Activated CD8-positive, alpha-beta memory T cell treated with anti-CD3 and anti-CD28 coated beads for 36 hours (primary cell): ENCODE results near the gene GPHA2. TPM values are rescaled to one million over a fixed set of nuclear protein-coding genes. Genes with fewer than 3 reads are reported as not detected.
"Not testable (repeated sequence)": the region's sequence is repeated elsewhere in the genome, so short reads cannot be mapped to it uniquely, and the experiment has no call there.

Source experiments
- CTCF ChIA-PET: fragments of 350-600 bp; sonication (Branson Sonifier 250); formaldehyde crosslinking; loops from one replicate; lab custom pipeline; 2021; ENCODE audit warnings: antibody characterized with exemption; lab: Charles Lee
- POLR2A ChIA-PET: fragments of 350-600 bp; sonication (Branson Sonifier 250); formaldehyde crosslinking; loops from one replicate; lab custom pipeline; 2021; ENCODE audit warnings: antibody characterized with exemption; lab: Charles Lee
- total RNA-seq, 2 experiments: library from RNA; stranded (reverse); gene quantifications; one replicate each; pipeline ENCODE4 v1.2.3, GENCODE V29; 2021

GPHA2 gene
- total RNA-seq: not detected

- CTCF ChIA-PET: no interaction called here
Measured at GRCh38 chr11:64935359-64936081, at the start of gene GPHA2. Gene GPHA2 (minus strand): TSS chr11:64935893. CDS start chr11:64935460, 433 bp downstream.

GRCh38 chr11:64983339-64983738, 47.6 kb upstream of the GPHA2 start:
- POLR2A ChIA-PET, CTCF ChIA-PET: not testable (repeated sequence)

More at GRCh38 chr11:64935359-64936081, at the start of gene GPHA2:
- POLR2A ChIA-PET: no interaction called here

- ChIA-PET CTCF (interaction anchor here (1.0 kb wide), 1 partner anchor 25 kb away, joined by 3 read pairs; no protein-coding TSS in a partner anchor), POLR2A (no interaction called here)
Measured at GRCh38 chr11:64976651-64977050, 41.0 kb upstream of the GPHA2 start.

GRCh38 chr11:64974124-64974523, 38.4 kb upstream of the GPHA2 start:
- CTCF ChIA-PET: no interaction called here
- POLR2A ChIA-PET: no interaction called here

- ChIA-PET CTCF (interaction anchor here (0.7 to 0.9 kb wide), 2 partner anchors 43 to 111 kb away, joined by 3 to 4 read pairs; partner anchors contain the start of gene ARL2), POLR2A (interaction anchor here (0.7 kb wide), 1 partner anchor 15 kb away, joined by 3 read pairs; no protein-coding TSS in a partner anchor)
Measured at GRCh38 chr11:64971421-64972233, 35.9 kb upstream of the GPHA2 start, which contains the start of gene MAJIN. Gene MAJIN (minus strand): TSS chr11:64972108. CDS start chr11:64959405, 12,703 bp downstream.

GRCh38 chr11:64970731-64971151, 35.0 kb upstream of the GPHA2 start:
- ChIA-PET CTCF (no interaction called here), POLR2A (interaction anchor here (0.7 kb wide), 1 partner anchor 14 kb away, joined by 3 read pairs; no protein-coding TSS in a partner anchor)

- ChIA-PET CTCF (no interaction called here), POLR2A (interaction anchor here (0.7 kb wide), 1 partner anchor 9 kb away, joined by 6 read pairs; no protein-coding TSS in a partner anchor)
Measured at GRCh38 chr11:64969209-64969608, 33.5 kb upstream of the GPHA2 start.

- CTCF ChIA-PET: no interaction called here
- POLR2A ChIA-PET: no interaction called here
Measured at GRCh38 chr11:64967375-64967774, 31.7 kb upstream of the GPHA2 start.

GRCh38 chr11:64963072-64963631, 27.5 kb upstream of the GPHA2 start:
- POLR2A ChIA-PET: no interaction called here

GRCh38 chr11:64960719-64961118, 25.0 kb upstream of the GPHA2 start:
- ChIA-PET POLR2A (interaction anchor here (0.5 kb wide), 1 partner anchor 9 kb away, joined by 6 read pairs; no protein-coding TSS in a partner anchor), CTCF (no interaction called here)

More at GRCh38 chr11:64963072-64963631, 27.5 kb upstream of the GPHA2 start:
- CTCF ChIA-PET: interaction anchor here (1.2 kb wide), 1 partner anchor 51 kb away, joined by 4 read pairs; the partner anchor contains the start of gene ARL2

GRCh38 chr11:64959498-64959897, 23.8 kb upstream of the GPHA2 start:
- ChIA-PET POLR2A (no interaction called here), CTCF (no interaction called here)

GRCh38 chr11:64954201-64954600, 18.5 kb upstream of the GPHA2 start:
- ChIA-PET CTCF (interaction anchor here (0.8 kb wide), 1 partner anchor 60 kb away, joined by 4 read pairs; the partner anchor contains the start of gene ARL2), POLR2A (no interaction called here)

GRCh38 chr11:64951529-64951928, 15.8 kb upstream of the GPHA2 start:
- ChIA-PET POLR2A (no interaction called here), CTCF (interaction anchor here (0.6 kb wide), 2 partner anchors 59 to 273 kb away, joined by 3 to 5 read pairs; no protein-coding TSS in a partner anchor)

GRCh38 chr11:64947208-64947814, 11.6 kb upstream of the GPHA2 start:
- CTCF ChIA-PET: interaction anchor here (0.6 kb wide), 1 partner anchor 14 kb away, joined by 3 read pairs; no protein-coding TSS in a partner anchor

GRCh38 chr11:64936539-64936938, 846 bp upstream of the GPHA2 start:
- POLR2A ChIA-PET: no interaction called here
- CTCF ChIA-PET: interaction anchor here (1.1 kb wide), 1 partner anchor 12 kb away, joined by 3 read pairs; the partner anchor contains the start of gene PPP2R5B

More at GRCh38 chr11:64947208-64947814, 11.6 kb upstream of the GPHA2 start:
- POLR2A ChIA-PET: no interaction called here

GRCh38 chr11:64934682-64935358, 873 bp downstream of the GPHA2 start:
- ChIA-PET POLR2A (no interaction called here), CTCF (no interaction called here)

- ChIA-PET CTCF (interaction anchor here (0.8 kb wide), 1 partner anchor 9 kb away, joined by 3 read pairs; the partner anchor contains the start of gene PPP2R5B), POLR2A (no interaction called here)
Measured at GRCh38 chr11:64933935-64934681, 1.6 kb downstream of the GPHA2 start.
